Stimulated activated CD4-positive, alpha-beta T cell treated with anti-CD3 and anti-CD28 coated beads, Interleukin-15, amount 100 ng/mL, for 24 hours (primary cell): ENCODE data around the gene PDZD4.
A peak's percentile ranks its signal among the peaks of the same experiment; 100 is the strongest.

Source experiments
- DNase-seq: peaks from one replicate; pipeline ENCODE4 v3.0.0-alpha.2; 2020

The PDZD4 gene

GRCh38 chrX:153829799-153830639 lies at the start of gene PDZD4:
TSS of gene PDZD4 (minus strand) at chrX:153830544. CDS start at chrX:153830298, 246 bp downstream.
- peak; percentile 25 for DNase-seq

- no peak for DNase-seq
Observed at GRCh38 chrX:153879741-153880439, 49.5 kb upstream of the PDZD4 start.

GRCh38 chrX:153878969-153879653 lies 48.8 kb upstream of the PDZD4 start:
- DNase-seq, result peak; percentile 38

- no peak for DNase-seq
Observed at GRCh38 chrX:153878345-153878744, 48.0 kb upstream of the PDZD4 start.

- DNase-seq, result no peak
Observed at GRCh38 chrX:153877571-153878261, 47.4 kb upstream of the PDZD4 start.

- DNase-seq, result no peak
Observed at GRCh38 chrX:153876112-153876491, 45.8 kb upstream of the PDZD4 start.

- peak; percentile 62 for DNase-seq
Observed at GRCh38 chrX:153875391-153876111, 45.2 kb upstream of the PDZD4 start.

- no peak for DNase-seq
Observed at GRCh38 chrX:153874366-153875125, 44.2 kb upstream of the PDZD4 start.

- no peak for DNase-seq
Observed at GRCh38 chrX:153874085-153874365, 43.7 kb upstream of the PDZD4 start.

GRCh38 chrX:153873282-153874084 lies 43.1 kb upstream of the PDZD4 start:
- no peak for DNase-seq

- DNase-seq, result no peak
Observed at GRCh38 chrX:153871946-153872878, 41.9 kb upstream of the PDZD4 start.

GRCh38 chrX:153871451-153871850 lies 41.1 kb upstream of the PDZD4 start:
- DNase-seq, result no peak

- no peak for DNase-seq
Observed at GRCh38 chrX:153870791-153871360, 40.5 kb upstream of the PDZD4 start.

GRCh38 chrX:153870288-153870690 lies 39.9 kb upstream of the PDZD4 start:
- no peak for DNase-seq

- DNase-seq, result no peak
Observed at GRCh38 chrX:153869473-153870287, 39.3 kb upstream of the PDZD4 start.

GRCh38 chrX:153868576-153869472 lies 38.5 kb upstream of the PDZD4 start:
- DNase-seq, result no peak

GRCh38 chrX:153867671-153868070 lies 37.3 kb upstream of the PDZD4 start:
- no peak for DNase-seq
